MM.1S (cell line): ENCODE measurements around the gene KCNK17.

Source experiments
- DNase-seq: peaks from one replicate; pipeline ENCODE4 v3.0.0-alpha.2; 2015
- H2AFZ ChIP-seq: fragments of 300-600 bp; sonication (generic); 2 replicates; pipeline ENCODE4 v1.6.0; 2016; ENCODE audit warnings: antibody characterized with exemption, low read length
- H3F3A ChIP-seq: fragments of 300-600 bp; sonication (generic); 2 replicates; pipeline ENCODE4 v1.6.1; 2016; ENCODE audit warnings: mild to moderate bottlenecking, antibody characterized with exemption, low read length, moderate library complexity, mixed read lengths; ENCODE audit not compliant: insufficient read depth
- H3K27ac ChIP-seq: fragments of 300-600 bp; sonication (generic); 2 replicates; pipeline ENCODE4 v1.5.1; 2016; ENCODE audit warnings: mild to moderate bottlenecking, low read length
- H3K27me3 ChIP-seq: fragments of 300-600 bp; sonication (generic); replicated peaks from 2 replicates; pipeline ENCODE4 v1.6.0; 2016; ENCODE audit warnings: low read length; ENCODE audit not compliant: insufficient read depth
- H3K36me3 ChIP-seq: fragments of 300-600 bp; sonication (generic); replicated peaks from 2 replicates; pipeline ENCODE4 v1.6.1; 2016; ENCODE audit warnings: mild to moderate bottlenecking, low read length, mixed read lengths; ENCODE audit not compliant: insufficient read depth
- H3K4me1 ChIP-seq: fragments of 300-600 bp; sonication (generic); 2 replicates; pipeline ENCODE4 v1.6.1; 2016; ENCODE audit warnings: low read length, mixed read lengths
- H3K4me2 ChIP-seq: fragments of 300-600 bp; sonication (generic); 2 replicates; pipeline ENCODE4 v1.6.0; 2016; ENCODE audit warnings: low read depth, low read length
- H3K4me3 ChIP-seq: fragments of 300-600 bp; sonication (generic); 2 replicates; pipeline ENCODE4 v1.5.1; 2016; ENCODE audit warnings: low read length, mixed read lengths
- H3K79me2 ChIP-seq: fragments of 300-600 bp; sonication (generic); 2 replicates; pipeline ENCODE4 v1.6.1; 2016; ENCODE audit warnings: mixed run types, low read length, mixed read lengths
- H3K9ac ChIP-seq: fragments of 300-600 bp; sonication (generic); 2 replicates; pipeline ENCODE4 v1.6.1; 2016; ENCODE audit warnings: low read length, mixed read lengths
- H3K9me2 ChIP-seq: fragments of 300-600 bp; sonication (generic); replicated peaks from 2 replicates; pipeline ENCODE4 v1.6.1; 2016; ENCODE audit warnings: mild to moderate bottlenecking, low read length, mixed read lengths; ENCODE audit not compliant: insufficient read depth
- H3K9me3 ChIP-seq: fragments of 300-600 bp; sonication (generic); replicated peaks from 2 replicates; pipeline ENCODE4 v1.6.1; 2016; ENCODE audit warnings: mild to moderate bottlenecking, low read length, mixed read lengths; ENCODE audit not compliant: insufficient read depth
- H4K20me1 ChIP-seq: fragments of 300-600 bp; sonication (generic); 2 replicates; pipeline ENCODE4 v1.6.1; 2016; ENCODE audit warnings: mild to moderate bottlenecking, low read length, moderate library complexity, mixed read lengths; ENCODE audit not compliant: insufficient read depth
- EZH2 ChIP-seq: fragments of 300-600 bp; sonication (generic); optimal IDR thresholded peaks from 2 replicates; pipeline ENCODE3; 2017; ENCODE audit warnings: low read depth, mild to moderate bottlenecking, antibody characterized with exemption, low read length, mixed read lengths
- EZH2phosphoT487 ChIP-seq: fragments of 300-600 bp; sonication (generic); IDR thresholded peaks from 2 replicates; pipeline ENCODE4 v1.6.1; 2018; ENCODE audit warnings: antibody characterized with exemption, low read length
- TF ChIP-seq, protein P1 (sequence below): fragments of 300-600 bp; sonication (generic); IDR thresholded peaks from 2 replicates; pipeline ENCODE4 v1.5.1; 2016; ENCODE audit warnings: antibody characterized with exemption, low read length, mixed read lengths

Gene KCNK17

DNA sequence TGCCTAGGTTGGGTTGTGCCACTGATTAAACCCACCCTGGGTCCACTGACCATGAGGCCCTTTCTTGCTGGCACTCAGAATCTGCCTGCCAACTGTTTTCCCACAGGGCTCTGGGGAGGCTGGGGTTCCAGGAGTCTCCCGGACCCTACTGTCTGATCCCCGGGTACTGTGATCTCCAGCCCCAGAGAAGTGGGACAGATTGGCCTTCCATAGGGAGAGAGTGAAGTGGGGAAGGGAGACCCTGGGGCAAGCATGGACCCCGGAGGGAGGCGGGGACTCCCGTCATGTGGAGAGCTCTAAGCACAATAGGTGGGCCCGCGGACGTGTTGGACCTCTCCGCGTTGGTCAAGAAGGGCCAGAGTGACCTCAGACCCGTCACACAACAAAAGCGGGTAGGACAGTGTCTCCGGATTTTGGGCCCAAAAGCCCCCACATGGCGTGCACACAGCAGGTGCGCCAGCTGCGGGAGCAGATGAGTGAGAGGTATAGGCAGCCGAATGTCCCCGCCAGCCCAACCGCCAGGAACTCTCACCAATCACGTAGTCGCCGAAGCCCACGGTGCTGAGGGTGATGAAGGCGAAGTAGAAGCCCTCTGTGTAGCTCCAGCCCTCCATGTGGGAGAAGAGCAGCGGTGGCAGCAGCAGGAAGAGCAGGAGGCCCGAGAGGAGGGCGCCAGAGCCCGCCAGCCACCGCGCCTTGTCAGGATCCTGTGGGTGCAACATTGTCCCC lies 10.6 kb downstream of the KCNK17 start:
- H3K4me3 ChIP-seq, result no peak overlapping the region
- H3K4me1 ChIP-seq, result no peaks in the 10 kb centered on the region
- no peaks in the 10 kb centered on the region for H3K79me2 ChIP-seq
- no peak overlapping the region for H3K9ac ChIP-seq
- no peak overlapping the region for H3K27ac ChIP-seq
- no peaks in the 10 kb centered on the region for H3K9me3 ChIP-seq
- no peak for DNase-seq
- no peaks in the 10 kb centered on the region for H3K9me2 ChIP-seq
- H3F3A ChIP-seq, result no peaks in the 10 kb centered on the region
- no peak overlapping the region for H2AFZ ChIP-seq
- no peaks in the 10 kb centered on the region for H4K20me1 ChIP-seq
- TF ChIP-seq EZH2, result no peak
- no peak for TF ChIP-seq EZH2phosphoT487
- TF ChIP-seq, protein P1, sequence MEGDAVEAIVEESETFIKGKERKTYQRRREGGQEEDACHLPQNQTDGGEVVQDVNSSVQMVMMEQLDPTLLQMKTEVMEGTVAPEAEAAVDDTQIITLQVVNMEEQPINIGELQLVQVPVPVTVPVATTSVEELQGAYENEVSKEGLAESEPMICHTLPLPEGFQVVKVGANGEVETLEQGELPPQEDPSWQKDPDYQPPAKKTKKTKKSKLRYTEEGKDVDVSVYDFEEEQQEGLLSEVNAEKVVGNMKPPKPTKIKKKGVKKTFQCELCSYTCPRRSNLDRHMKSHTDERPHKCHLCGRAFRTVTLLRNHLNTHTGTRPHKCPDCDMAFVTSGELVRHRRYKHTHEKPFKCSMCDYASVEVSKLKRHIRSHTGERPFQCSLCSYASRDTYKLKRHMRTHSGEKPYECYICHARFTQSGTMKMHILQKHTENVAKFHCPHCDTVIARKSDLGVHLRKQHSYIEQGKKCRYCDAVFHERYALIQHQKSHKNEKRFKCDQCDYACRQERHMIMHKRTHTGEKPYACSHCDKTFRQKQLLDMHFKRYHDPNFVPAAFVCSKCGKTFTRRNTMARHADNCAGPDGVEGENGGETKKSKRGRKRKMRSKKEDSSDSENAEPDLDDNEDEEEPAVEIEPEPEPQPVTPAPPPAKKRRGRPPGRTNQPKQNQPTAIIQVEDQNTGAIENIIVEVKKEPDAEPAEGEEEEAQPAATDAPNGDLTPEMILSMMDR, result no peak
- H3K27me3 ChIP-seq, result peaks cover 9% of the 10 kb centered on the region
- no peaks in the 10 kb centered on the region for H3K36me3 ChIP-seq
- no peak overlapping the region for H3K4me2 ChIP-seq

DNA sequence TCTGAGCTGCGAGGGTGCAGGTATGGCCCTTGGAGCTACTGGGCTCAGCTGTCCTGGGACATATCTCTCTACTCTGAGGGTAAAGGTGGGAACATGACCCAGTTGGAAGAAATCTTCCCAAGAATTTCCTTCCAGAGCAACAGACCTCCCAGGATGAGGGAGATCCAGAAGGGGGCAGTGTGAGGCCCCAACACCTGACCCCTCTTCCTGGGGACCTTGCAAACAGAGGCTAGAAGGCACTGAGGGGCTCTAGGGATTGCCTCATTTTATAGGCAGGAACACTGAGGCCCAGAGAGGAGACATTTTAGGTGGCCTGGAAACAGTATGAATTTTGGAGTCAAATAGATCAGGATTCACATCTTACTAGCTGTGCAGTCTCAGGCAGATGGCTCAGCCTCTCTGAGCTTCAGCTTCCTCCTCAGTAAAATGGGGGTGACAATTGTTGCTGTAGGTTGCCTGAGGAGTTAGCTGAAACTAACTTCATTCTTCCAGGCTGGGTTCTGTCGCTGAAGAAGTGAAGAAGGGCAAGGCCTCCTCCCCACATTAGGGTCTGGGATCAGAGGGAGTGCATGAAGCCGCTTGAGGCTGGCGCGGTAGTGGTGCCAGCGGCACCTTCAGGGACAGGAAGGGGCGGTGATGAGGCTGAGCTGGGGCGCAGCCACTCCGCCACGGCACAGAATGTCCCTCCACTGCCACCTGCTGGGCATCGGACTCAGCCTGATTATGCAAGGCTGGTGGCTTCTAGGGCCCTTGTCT lies 11.4 kb downstream of the KCNK17 start:
- no peaks in the 10 kb centered on the region for H3K9me3 ChIP-seq
- H3F3A ChIP-seq, result no peaks in the 10 kb centered on the region
- peak overlapping the region; percentile 89 for H2AFZ ChIP-seq
- no peaks in the 10 kb centered on the region for H3K36me3 ChIP-seq
- peak overlapping the region; percentile 83 for H3K4me2 ChIP-seq
- no peak for TF ChIP-seq EZH2phosphoT487
- no peak for TF ChIP-seq EZH2
- TF ChIP-seq, protein P1, result peak; percentile 88
- no peaks in the 10 kb centered on the region for H3K9me2 ChIP-seq
- peak; percentile 77 for DNase-seq
- H3K79me2 ChIP-seq, result no peaks in the 10 kb centered on the region
- H3K4me1 ChIP-seq, result no peaks in the 10 kb centered on the region
- no peak overlapping the region for H3K9ac ChIP-seq
- H3K4me3 ChIP-seq, result peak overlapping the region; percentile 30; the same call in 1 of the 2 replicates
- no peak overlapping the region for H3K27ac ChIP-seq
- H4K20me1 ChIP-seq, result no peaks in the 10 kb centered on the region
- peaks cover 9% of the 10 kb centered on the region for H3K27me3 ChIP-seq

DNA sequence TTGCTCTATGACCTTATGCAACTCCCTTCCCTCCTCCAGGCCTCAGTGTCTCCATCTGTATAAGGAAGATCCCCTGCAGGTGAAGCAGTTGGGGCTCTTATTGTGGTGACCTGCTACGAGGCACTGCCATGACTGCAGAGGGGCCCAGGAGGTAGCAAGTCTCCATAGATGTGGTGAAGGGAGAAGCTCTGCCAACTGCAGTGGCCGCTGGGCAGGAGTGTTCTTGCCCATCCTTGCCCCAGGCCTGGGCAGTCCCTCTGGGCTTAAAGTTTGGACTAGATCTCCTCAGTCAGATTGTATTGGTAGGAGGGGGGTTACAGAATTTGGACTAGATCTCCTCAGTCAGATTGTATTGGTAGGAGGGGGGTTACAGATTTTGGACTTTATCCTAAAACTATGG lies 12.2 kb downstream of the KCNK17 start:
- Histone ChIP-seq H2AFZ (no peak overlapping the region), H3K9me2 (no peaks in the 10 kb centered on the region), H3K4me2 (no peak overlapping the region), H3F3A (no peaks in the 10 kb centered on the region), H3K36me3 (no peaks in the 10 kb centered on the region), H3K4me3 (no peak overlapping the region), H3K9ac (no peak overlapping the region), H3K79me2 (no peaks in the 10 kb centered on the region), H3K4me1 (no peaks in the 10 kb centered on the region), H4K20me1 (no peaks in the 10 kb centered on the region), H3K9me3 (no peaks in the 10 kb centered on the region), H3K27ac (no peak overlapping the region), H3K27me3 (peaks cover 9% of the 10 kb centered on the region)
- no peak for DNase-seq
- TF ChIP-seq EZH2, result no peak
- TF ChIP-seq, protein P1, result no peak
- TF ChIP-seq EZH2phosphoT487, result no peak
